K562 (cell line): ENCODE data around the gene CLEC19A. TPM values are rescaled to one million over a fixed set of nuclear protein-coding genes. Genes with fewer than 3 reads are reported as not detected.
A peak's percentile ranks its signal among the peaks of the same experiment; 100 is the strongest.

Experiments used
- ATAC-seq: fragments of 200-7000 bp; cut with Tn5 transposase; 3 replicates; pipeline ENCODE4 v1.9.1; 2020; ENCODE audit warnings: moderate library complexity
- BruUV-seq: library from RNA; stranded (reverse); fragments of 400-500 nt; replicated peaks from 2 replicates; lab custom pipeline; 2021; lab: Mats Ljungman, UMichigan
- CTCF ChIA-PET: fragments of 300-600 bp; formaldehyde crosslinking; extraction: SDS; loops from one replicate; lab custom pipeline; 2021; ENCODE audit warnings: low intra/inter-chr PET ratio; lab: Yijun Ruan, JAX
- POLR2A ChIA-PET: fragments of 300-600, 350-650 bp; sonication (Branson Sonifier 250); formaldehyde crosslinking; extraction: SDS; loops from one replicate; lab custom pipeline; 2021; ENCODE audit warnings: antibody characterized with exemption, inconsistent platforms; lab: Yijun Ruan, JAX
- DNase-seq, 4 experiments: peaks; one replicate each; pipeline versions ENCODE4 v3.0.0 to v3.0.0-alpha.2; 2011 to 2018; ENCODE audit warnings: low spot score in 3 of 4, mixed read lengths in 3 of 4; ENCODE audit errors: extremely low read depth in 1 of 4
- FAIRE-seq: peaks from 2 replicates; lab custom pipeline; 2011; peaks lifted over from hg19 to GRCh38; lab: Jason Lieb, UNC
- H2AFZ ChIP-seq: 2 replicates; pipeline ENCODE4 v1.6.0; 2011; ENCODE audit warnings: low read depth, low read length, control low read depth, inconsistent platforms
- H3K27ac ChIP-seq: fragments of 200-600 bp; 3 replicates; pipeline ENCODE4 v1.8.0; 2011; ENCODE audit warnings: low read depth, mild to moderate bottlenecking, control low read depth, inconsistent platforms, low read length, moderate library complexity, mixed read lengths; ENCODE audit errors: extremely low read depth
- H3K27me3 ChIP-seq, 2 experiments: fragments of 300-600 bp in 1 of 2; 2 replicates in 1 of 2; 3 replicates in 1 of 2; pipeline versions ENCODE4 v1.6.0 to v1.8.0; 2011; ENCODE audit warnings: inconsistent platforms in 2 of 2, low read length in 2 of 2, mild to moderate bottlenecking in 1 of 2, mixed read lengths in 1 of 2, moderate library complexity in 1 of 2; ENCODE audit not compliant: control insufficient read depth in 2 of 2, insufficient read depth in 2 of 2
- H3K36me3 ChIP-seq: fragments of 300-600 bp; 3 replicates; pipeline ENCODE4 v1.8.0; 2011; ENCODE audit warnings: mild to moderate bottlenecking, low read length, inconsistent platforms; ENCODE audit not compliant: control insufficient read depth, insufficient read depth
- H3K4me1 ChIP-seq, 2 experiments: fragments of 200-600 bp in 1 of 2; replicated peaks in 1 of 2; 2 replicates in 1 of 2; 3 replicates in 1 of 2; pipeline versions ENCODE4 v1.5.1 to v1.8.0; 2011; ENCODE audit warnings: inconsistent platforms in 2 of 2, low read length in 2 of 2, mild to moderate bottlenecking in 1 of 2, mixed read lengths in 1 of 2, moderate library complexity in 1 of 2; ENCODE audit not compliant: control insufficient read depth in 2 of 2, insufficient read depth in 2 of 2
- H3K4me2 ChIP-seq: 2 replicates; pipeline ENCODE4 v1.6.1; 2011; ENCODE audit warnings: low read length, control low read depth, inconsistent platforms, mixed read lengths; ENCODE audit not compliant: insufficient read depth
- H3K4me3 ChIP-seq: fragments of 200-600 bp; sonication (generic), shearing (Covaris generic); 2 replicates; pipeline ENCODE4 v1.5.1; 2016; ENCODE audit warnings: control low read depth, inconsistent platforms
- H3K79me2 ChIP-seq: fragments of 200-600 bp; 3 replicates; pipeline ENCODE4 v1.8.0; 2011; ENCODE audit warnings: low read length, inconsistent platforms; ENCODE audit not compliant: control insufficient read depth, insufficient read depth
- H3K9ac ChIP-seq, 2 experiments: 2 replicates each; pipeline versions ENCODE4 v1.6.0 to v1.6.1; 2011; ENCODE audit warnings: low read depth in 2 of 2, low read length in 2 of 2, control low read depth in 1 of 2, inconsistent platforms in 1 of 2, mild to moderate bottlenecking in 1 of 2, mixed read lengths in 1 of 2; ENCODE audit not compliant: insufficient read depth in 1 of 2
- H3K9me1 ChIP-seq: one replicate; pipeline ENCODE4 v1.6.0; 2011; ENCODE audit warnings: inconsistent platforms, mild to moderate bottlenecking, low read length, moderate library complexity; ENCODE audit not compliant: control insufficient read depth, insufficient read depth
- H3K9me3 ChIP-seq: replicated peaks from 2 replicates; pipeline ENCODE4 v1.5.1; 2011; ENCODE audit warnings: low read depth, low read length, inconsistent platforms; ENCODE audit not compliant: control insufficient read depth, insufficient read depth
- H4K20me1 ChIP-seq: replicated peaks from 2 replicates; pipeline ENCODE4 v1.6.1; 2011; ENCODE audit warnings: low read length, inconsistent platforms, mixed read lengths; ENCODE audit not compliant: control insufficient read depth, insufficient read depth
- BCOR ChIP-seq: fragments of 450-650 bp; IDR thresholded peaks from 2 replicates; pipeline ENCODE4 v1.6.1; 2016
- CEBPG ChIP-seq, 3 experiments: fragments of 200-800 bp in 1 of 3; sonication (Bioruptor generic) in 1 of 3; sonication (generic) in 1 of 3; formaldehyde crosslinking in 1 of 3; IDR thresholded peaks in 2 of 3; conservative IDR thresholded peaks in 1 of 3; 2 replicates each; pipeline versions ENCODE4 v1.6.1 to v1.8.0; 2016 to 2022; ENCODE audit warnings: missing compliant biosample characterization in 2 of 3, missing genetic modification characterization in 2 of 3, mild to moderate bottlenecking in 1 of 3, missing genetic modification reagents in 1 of 3
- GTF3C2 ChIP-seq: IDR thresholded peaks from 3 replicates; pipeline ENCODE4 v1.6.1; 2011; ENCODE audit warnings: borderline replicate concordance, mild to moderate bottlenecking, moderate library complexity; ENCODE audit not compliant: insufficient read length; ENCODE audit errors: extremely low read depth
- HDAC1 ChIP-seq, 2 experiments: fragments of 450-650 bp; IDR thresholded peaks; 2 replicates each; pipeline ENCODE4 v1.6.1; 2016 to 2017; ENCODE audit warnings: inconsistent platforms in 1 of 2, mild to moderate bottlenecking in 1 of 2, moderate library complexity in 1 of 2
- MAFF ChIP-seq: IDR thresholded peaks from 2 replicates; pipeline ENCODE4 v1.6.1; 2012; ENCODE audit warnings: low read length, improper control_type of control experiment
- POLR3G ChIP-seq: IDR thresholded peaks from 2 replicates; pipeline ENCODE4 v1.6.1; 2011; ENCODE audit not compliant: insufficient read length, insufficient replicate concordance; ENCODE audit errors: extremely low read depth
- RAD51 ChIP-seq: fragments of 450-650 bp; IDR thresholded peaks from 2 replicates; pipeline ENCODE4 v1.7.1; 2016; ENCODE audit warnings: low read depth, mild to moderate bottlenecking, borderline replicate concordance
- RBM14 ChIP-seq: fragments of 200-400 bp; formaldehyde crosslinking; IDR thresholded peaks from 2 replicates; pipeline ENCODE4 v1.6.1; 2018; ENCODE audit warnings: low read depth, mild to moderate bottlenecking, low read length, moderate library complexity, borderline replicate concordance; ENCODE audit not compliant: insufficient read depth
- RBM25 ChIP-seq: fragments of 200-400 bp; formaldehyde crosslinking; IDR thresholded peaks from 2 replicates; pipeline ENCODE4 v1.6.1; 2018; ENCODE audit warnings: low read length, low read depth, moderate library complexity; ENCODE audit not compliant: severe bottlenecking
- RBM39 ChIP-seq: fragments of 200-400 bp; formaldehyde crosslinking; optimal IDR thresholded peaks from 2 replicates; pipeline ENCODE3; 2018; ENCODE audit warnings: low read depth, low read length
- SPI1 ChIP-seq: IDR thresholded peaks from 2 replicates; pipeline ENCODE4 v1.6.1; 2011; ENCODE audit warnings: low read depth, low read length, control low read depth, borderline replicate concordance
- WGBS: fragments of 100-300 bp; shearing (Covaris generic); methylation state at CpG from one replicate; pipeline ENCODE4 v1.1.6; 2016; ENCODE audit warnings: low coverage, mixed read lengths; ENCODE audit not compliant: insufficient coverage; ENCODE audit errors: missing lambda C conversion rate; 5-methylcytosine and 5-hydroxymethylcytosine counted together
- in situ Hi-C: fragments of 300-500 bp; cut with MboI; formaldehyde crosslinking; loops from 4 replicates; pipeline ENCODE4 v1.15.0; 2018; ENCODE audit warnings: inconsistent platforms, mixed read lengths
- intact Hi-C: fragments of 100-400 bp; cut with micrococcal nuclease; formaldehyde crosslinking; loops from 2 replicates; pipeline ENCODE4 v1.14.2; 2022
- polyA plus RNA-seq, 8 experiments: library from polyadenylated mRNA; depleted of rRNA in 4 of 8; stranded (reverse) in 5 of 8; unstranded in 3 of 8; fragments of >200 nt; fragmentation: Nextera tagmentation in 2 of 8; fragmentation: Illumina TruSeq in 1 of 8; extraction: Ambion mirVana in 2 of 8; extraction: Trizol in 1 of 8; gene quantifications; 2 replicates each; pipeline versions ENCODE4 v1.2.1 to v1.2.3, GENCODE V29; 2011 to 2014; ENCODE audit warnings: inconsistent platforms in 1 of 8, missing spikeins in 1 of 8
- total RNA-seq, 7 experiments: library from RNA; depleted of rRNA in 6 of 7; stranded (reverse); fragments of >200 nt in 6 of 7; fragmentation: Illumina TruSeq in 2 of 7; extraction: Trizol in 2 of 7; gene quantifications; 2 replicates each; pipeline versions ENCODE4 v1.2.1 to v1.2.3, GENCODE V29; 2011 to 2021; ENCODE audit warnings: low replicate concordance in 1 of 7

CLEC19A gene
- total and polyA plus RNA-seq, 9 of the 15 experiments (the other 6 are each of a cell fraction or from before 2014, with no cell fraction given): not detected

- H3K36me3 ChIP-seq: no peaks in the 10 kb centered on the region
- CTCF ChIA-PET: no interaction called here
- no peaks in the 10 kb centered on the region for H3K9me1 ChIP-seq
- intact Hi-C loops: no loop called here
- BruUV-seq: no TSS peak
- H3K27me3 ChIP-seq: no peaks in the 10 kb centered on the region
- DNase-seq: no peak
- FAIRE-seq: no peak
- no peaks in the 10 kb centered on the region for H3K9me3 ChIP-seq
- TF ChIP-seq RBM25: peak; percentile 80
- TF ChIP-seq HDAC1 (IDR thresholded peaks at IDR 0.05): no peak
- TF ChIP-seq, all 486 proteins: peak for 1
- no peaks in the 10 kb centered on the region for H3K79me2 ChIP-seq
- WGBS: 5% methylated on average over 1 of the region's 1 CpG
- no peak overlapping the region for H3K4me2 ChIP-seq
- POLR2A ChIA-PET: interaction anchor here (0.7 kb wide), 1 partner anchor 62 kb away, joined by 3 read pairs; no protein-coding TSS in a partner anchor
- in situ Hi-C loops: no loop called here
- ATAC-seq: no peak
- no peak overlapping the region for H3K9ac ChIP-seq
- no peak overlapping the region for H3K27ac ChIP-seq
- no peaks in the 10 kb centered on the region for H3K4me1 ChIP-seq
- no peak overlapping the region for H2AFZ ChIP-seq
- no peak overlapping the region for H3K4me3 ChIP-seq
- 0 out of 2 replicates have a peak, but pooled peaks cover 8% of the 10 kb centered on the region for H4K20me1 ChIP-seq
Observed at GRCh38 chr16:19308392-19308791, 22.9 kb downstream of the CLEC19A start.

- H3K36me3 ChIP-seq: no peaks in the 10 kb centered on the region
- 0% methylated on average over 5 of the region's 5 CpGs for WGBS
- ATAC-seq (no peak), FAIRE-seq (no peak), DNase-seq (no peak)
- H3K4me2 ChIP-seq: no peak overlapping the region
- H3K9me1 ChIP-seq: no peaks in the 10 kb centered on the region
- H3K79me2 ChIP-seq: no peaks in the 10 kb centered on the region
- H3K4me1 ChIP-seq: no peaks in the 10 kb centered on the region
- H4K20me1 ChIP-seq: 0 out of 2 replicates have a peak, but pooled peaks cover 8% of the 10 kb centered on the region
- intact Hi-C loops: no loop called here
- BruUV-seq: no TSS peak
- H3K27ac ChIP-seq: no peak overlapping the region
- ChIA-PET POLR2A (interaction anchor here (0.7 kb wide), 1 partner anchor 63 kb away, joined by 3 read pairs; no protein-coding TSS in a partner anchor), CTCF (no interaction called here)
- H3K27me3 ChIP-seq: no peaks in the 10 kb centered on the region
- H3K4me3 ChIP-seq: no peak overlapping the region
- H3K9me3 ChIP-seq: no peaks in the 10 kb centered on the region
- no peak overlapping the region for H3K9ac ChIP-seq
- in situ Hi-C loops: no loop called here
- H2AFZ ChIP-seq: no peak overlapping the region
- no peak for TF ChIP-seq GTF3C2
- no peak for TF ChIP-seq RBM14
- no peak for TF ChIP-seq POLR3G
- TF ChIP-seq SPI1: no peak
- no peak for TF ChIP-seq CEBPG (CRISPR knock-in tag; IDR thresholded peaks at IDR 0.05)
- no peak for TF ChIP-seq CEBPG (tag; conservative IDR thresholded peaks at IDR 0.05 in 1 of 2, IDR thresholded peaks at IDR 0.05 in 1 of 2)
- TF ChIP-seq MAFF: no peak
- TF ChIP-seq RAD51: 0 out of 2 replicates have a peak, but pooled peaks have one; percentile 18
- TF ChIP-seq BCOR: no peak
- TF ChIP-seq RBM39: no peak
Observed at GRCh38 chr16:19309178-19309577, 23.6 kb downstream of the CLEC19A start.
